OCI-LY1 (cell line): Measurements from ENCODE around the gene BORCS6.

ENCODE experiments used
- H2AFZ ChIP-seq: fragments of 200-600 bp; sonication (generic), shearing (Covaris generic); 2 replicates; pipeline ENCODE4 v1.6.0; 2014; ENCODE audit warnings: antibody characterized with exemption, mild to moderate bottlenecking, low read length
- H3F3A ChIP-seq: fragments of 200-600 bp; sonication (generic), shearing (Covaris generic); 2 replicates; pipeline ENCODE4 v1.6.0; 2014; ENCODE audit warnings: mild to moderate bottlenecking, antibody characterized with exemption, low read length, moderate library complexity; ENCODE audit not compliant: insufficient read depth
- H3K27ac ChIP-seq: fragments of 200-600 bp; sonication (generic); 2 replicates; pipeline ENCODE4 v1.5.1; 2014; ENCODE audit warnings: low read length, mixed run types, mild to moderate bottlenecking, low read depth; ENCODE audit not compliant: poor library complexity, severe bottlenecking
- H3K27me3 ChIP-seq: fragments of 200-600 bp; sonication (generic); 2 replicates; pipeline ENCODE4 v1.6.0; 2014; ENCODE audit warnings: antibody characterized with exemption, mild to moderate bottlenecking, low read length, moderate library complexity; ENCODE audit not compliant: insufficient read depth
- H3K36me3 ChIP-seq: fragments of 200-600 bp; sonication (generic); 2 replicates; pipeline ENCODE4 v1.6.1; 2014; ENCODE audit warnings: mild to moderate bottlenecking, antibody characterized with exemption, low read length, moderate library complexity, mixed read lengths; ENCODE audit not compliant: insufficient read depth
- H3K4me1 ChIP-seq: fragments of 200-600 bp; sonication (generic); 2 replicates; pipeline ENCODE4 v1.5.1; 2014; ENCODE audit warnings: mild to moderate bottlenecking, low read length, moderate library complexity; ENCODE audit not compliant: insufficient read depth, severe bottlenecking
- H3K4me2 ChIP-seq: fragments of 200-600 bp; sonication (generic), shearing (Covaris generic); 2 replicates; pipeline ENCODE4 v1.6.1; 2014; ENCODE audit warnings: low read length
- H3K4me3 ChIP-seq: fragments of 200-600 bp; sonication (generic); 2 replicates; pipeline ENCODE4 v1.5.1; 2014; ENCODE audit warnings: low read length, low read depth, mild to moderate bottlenecking, mixed read lengths; ENCODE audit not compliant: poor library complexity, severe bottlenecking
- H3K79me2 ChIP-seq: fragments of 200-600 bp; shearing (Covaris generic); 2 replicates; pipeline ENCODE4 v1.6.1; 2016; ENCODE audit warnings: mixed run types, low read length, mixed read lengths; ENCODE audit not compliant: insufficient read depth
- H3K9ac ChIP-seq: fragments of 200-600 bp; sonication (generic), shearing (Covaris generic); 2 replicates; pipeline ENCODE4 v1.6.1; 2014; ENCODE audit warnings: mild to moderate bottlenecking, low read length, mixed read lengths
- H3K9me2 ChIP-seq: fragments of 200-600 bp; sonication (generic), shearing (Covaris generic); 2 replicates; pipeline ENCODE4 v1.6.1; 2014; ENCODE audit warnings: low read depth, mild to moderate bottlenecking, low read length, mixed read lengths
- H3K9me3 ChIP-seq: fragments of 200-600 bp; shearing (Covaris generic); 2 replicates; pipeline ENCODE4 v1.6.1; 2014; ENCODE audit warnings: low read length, mixed read lengths
- H4K20me1 ChIP-seq: fragments of 200-600 bp; sonication (generic), shearing (Covaris generic); 2 replicates; pipeline ENCODE4 v1.6.0; 2016; ENCODE audit warnings: mild to moderate bottlenecking, low read length; ENCODE audit not compliant: insufficient read depth
- CTCF ChIP-seq: fragments of 200-600 bp; sonication (generic), shearing (Covaris generic); IDR thresholded peaks from 2 replicates; pipeline ENCODE4 v1.5.1; 2017; ENCODE audit warnings: mild to moderate bottlenecking, antibody characterized with exemption, low read length, moderate library complexity, mixed read lengths
- EZH2 ChIP-seq: fragments of 200-600 bp; sonication (generic), shearing (Covaris generic); IDR thresholded peaks from 2 replicates; pipeline ENCODE4 v1.8.0; 2017; ENCODE audit warnings: borderline replicate concordance, mixed run types, mild to moderate bottlenecking, antibody characterized with exemption, low read length, moderate library complexity, mixed read lengths

Gene BORCS6

DNA sequence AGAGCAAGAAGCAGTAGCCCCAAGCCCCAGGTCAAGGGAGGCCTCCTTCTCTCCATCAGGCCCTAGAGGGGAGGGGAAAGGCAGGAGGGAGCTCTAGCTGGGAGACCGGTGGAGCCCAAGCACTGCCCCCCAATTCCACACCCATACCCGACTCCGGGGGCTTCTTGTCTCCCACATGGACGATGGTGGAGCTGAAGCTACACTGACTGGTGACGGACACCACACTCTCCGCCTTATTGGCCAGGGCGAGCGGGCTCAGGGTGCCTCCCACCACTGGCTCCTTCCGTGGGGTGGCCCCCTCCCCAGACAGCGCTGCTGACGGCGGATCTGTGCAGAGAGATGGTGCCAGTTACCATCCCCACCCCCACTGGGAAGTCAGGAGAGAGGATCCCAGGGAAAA lies 44.2 kb downstream of the BORCS6 start:
- Histone ChIP-seq H3K27me3 (no peaks in the 10 kb centered on the region), H3K9me2 (no peaks in the 10 kb centered on the region), H3K4me3 (no peak overlapping the region), H3K9me3 (no peaks in the 10 kb centered on the region), H3K9ac (no peak overlapping the region), H3K4me1 (peaks cover 4% of the 10 kb centered on the region), H3K79me2 (no peaks in the 10 kb centered on the region), H4K20me1 (no peaks in the 10 kb centered on the region), H3K36me3 (peaks cover 52% of the 10 kb centered on the region), H3F3A (no peaks in the 10 kb centered on the region), H2AFZ (no peak overlapping the region), H3K4me2 (no peak overlapping the region), H3K27ac (no peak overlapping the region)
- TF ChIP-seq CTCF = no peak
- TF ChIP-seq EZH2 = no peak

- no peak overlapping the region for H2AFZ ChIP-seq
- H3K9me3 ChIP-seq = no peaks in the 10 kb centered on the region
- no peaks in the 10 kb centered on the region for H4K20me1 ChIP-seq
- H3K4me3 ChIP-seq = no peak overlapping the region
- no peaks in the 10 kb centered on the region for H3K27me3 ChIP-seq
- TF ChIP-seq EZH2 (no peak), CTCF (no peak)
- no peaks in the 10 kb centered on the region for H3K9me2 ChIP-seq
- H3K4me1 ChIP-seq = no peaks in the 10 kb centered on the region
- H3K4me2 ChIP-seq = no peak overlapping the region
- H3K79me2 ChIP-seq = no peaks in the 10 kb centered on the region
- H3K9ac ChIP-seq = no peak overlapping the region
- H3K36me3 ChIP-seq = peaks cover 55% of the 10 kb centered on the region
- H3F3A ChIP-seq = no peaks in the 10 kb centered on the region
- no peak overlapping the region for H3K27ac ChIP-seq
Measured at GRCh38 chr17:8144401-8145231, 45.4 kb downstream of the BORCS6 start.

GRCh38 chr17:8143581-8144400 lies 46.2 kb downstream of the BORCS6 start:
- H3K4me3 ChIP-seq = no peak overlapping the region
- H3K9me2 ChIP-seq = no peaks in the 10 kb centered on the region
- H3K27me3 ChIP-seq = no peaks in the 10 kb centered on the region
- H3K9me3 ChIP-seq = no peaks in the 10 kb centered on the region
- no peaks in the 10 kb centered on the region for H3K4me1 ChIP-seq
- no peak overlapping the region for H2AFZ ChIP-seq
- no peaks in the 10 kb centered on the region for H3F3A ChIP-seq
- peaks cover 50% of the 10 kb centered on the region for H3K36me3 ChIP-seq
- TF ChIP-seq EZH2 (no peak), CTCF (no peak)
- no peak overlapping the region for H3K4me2 ChIP-seq
- no peak overlapping the region for H3K9ac ChIP-seq
- H3K79me2 ChIP-seq = no peaks in the 10 kb centered on the region
- no peak overlapping the region for H3K27ac ChIP-seq
- H4K20me1 ChIP-seq = no peaks in the 10 kb centered on the region
